Urinary bladder (tissue), 4 donors: Measurements from ENCODE around the gene BOC. TPM values are rescaled to one million over a fixed set of nuclear protein-coding genes. Genes with fewer than 3 reads are reported as not detected.

Experiments used
- DNase-seq: peaks from one replicate; pipeline ENCODE4 v3.0.0-alpha.2; 2015; ENCODE audit errors: extremely low spot score
- H3K27ac ChIP-seq: one replicate; pipeline ENCODE4 v1.5.1; 2013; ENCODE audit warnings: low read depth, mild to moderate bottlenecking, moderate library complexity
- H3K36me3 ChIP-seq: one replicate; pipeline ENCODE4 v1.6.1; 2013; ENCODE audit warnings: mild to moderate bottlenecking, moderate library complexity; ENCODE audit not compliant: insufficient read depth
- H3K4me1 ChIP-seq: one replicate; pipeline ENCODE4 v1.6.1; 2013; ENCODE audit warnings: mild to moderate bottlenecking, moderate library complexity; ENCODE audit not compliant: insufficient read depth
- H3K4me3 ChIP-seq: one replicate; pipeline ENCODE4 v1.5.1; 2013; ENCODE audit warnings: low read depth, low read length
- WGBS: extraction: QIAGEN DNeasy Blood & Tissue Kit; methylation state at CpG from one replicate; pipeline ENCODE4 v1.1.7; 2013; 5-methylcytosine and 5-hydroxymethylcytosine counted together
- polyA plus RNA-seq: library from polyadenylated mRNA; stranded (reverse); fragments of 200-250 nt; gene quantifications from one replicate; pipeline ENCODE4 v1.2.3, GENCODE V29; 2013
- total RNA-seq: library from RNA; depleted of rRNA; stranded (reverse); fragments of >200 nt; gene quantifications from one replicate; pipeline ENCODE4 v1.2.3, GENCODE V29; 2014
- donor health status: healthy with polysubstance abuse.
- donor health status: healthy.

BOC gene
- total and polyA plus RNA-seq, 2 donors = 53.0 to 73.3 TPM

GRCh38 chr3:113222451-113223086 is 11.2 kb downstream of the BOC start:
- Histone ChIP-seq H3K36me3 (no peaks in the 10 kb centered on the region), H3K4me3 (no peak overlapping the region), H3K27ac (no peak overlapping the region), H3K4me1 (no peaks in the 10 kb centered on the region)
- 65% methylated on average over 10 of the region's 10 CpGs for WGBS
- DNase-seq = no peak

DNA sequence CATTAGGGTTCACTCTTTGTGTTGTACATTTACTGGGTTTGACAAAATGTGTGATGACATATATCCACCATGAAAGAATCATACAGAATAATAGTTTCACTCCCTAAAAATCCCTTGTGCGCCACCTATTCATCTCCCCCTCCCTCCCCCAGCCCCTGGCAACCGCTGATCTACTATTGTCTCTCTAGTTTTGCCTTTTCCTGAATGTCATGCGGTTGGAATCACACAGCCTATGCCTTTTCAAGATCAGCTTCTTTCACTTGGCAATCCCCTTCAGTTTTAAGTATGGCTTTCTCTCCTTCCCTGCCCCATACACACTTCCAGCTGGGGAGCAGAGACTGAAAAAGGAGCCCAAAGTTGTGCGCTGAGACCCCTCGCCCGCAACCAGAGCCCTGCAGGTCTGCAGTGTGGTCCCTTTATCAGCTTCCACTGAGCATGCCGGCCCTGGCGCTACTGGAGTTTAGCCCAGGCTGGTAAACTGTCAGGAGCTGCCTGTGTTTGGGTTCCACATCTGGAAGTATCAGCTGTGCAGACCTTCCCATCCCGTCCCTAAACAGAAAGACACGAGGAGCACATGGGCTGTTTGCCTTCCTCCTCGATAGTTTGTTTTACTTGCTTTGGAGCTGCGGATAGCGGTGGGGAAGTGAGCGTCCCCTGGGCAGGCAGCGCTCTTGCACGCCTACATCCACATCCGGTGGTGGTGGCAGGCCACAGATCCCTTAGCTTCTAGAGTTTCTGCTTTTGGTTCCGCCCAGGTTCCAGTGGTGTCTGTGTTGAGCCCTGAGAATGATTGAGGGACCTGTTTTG is 12.3 kb downstream of the BOC start:
- H3K27ac ChIP-seq = no peak overlapping the region
- H3K4me1 ChIP-seq = no peaks in the 10 kb centered on the region
- no peaks in the 10 kb centered on the region for H3K36me3 ChIP-seq
- DNase-seq = no peak
- H3K4me3 ChIP-seq = no peak overlapping the region
- WGBS = 56% methylated on average over 18 of the region's 18 CpGs

DNA sequence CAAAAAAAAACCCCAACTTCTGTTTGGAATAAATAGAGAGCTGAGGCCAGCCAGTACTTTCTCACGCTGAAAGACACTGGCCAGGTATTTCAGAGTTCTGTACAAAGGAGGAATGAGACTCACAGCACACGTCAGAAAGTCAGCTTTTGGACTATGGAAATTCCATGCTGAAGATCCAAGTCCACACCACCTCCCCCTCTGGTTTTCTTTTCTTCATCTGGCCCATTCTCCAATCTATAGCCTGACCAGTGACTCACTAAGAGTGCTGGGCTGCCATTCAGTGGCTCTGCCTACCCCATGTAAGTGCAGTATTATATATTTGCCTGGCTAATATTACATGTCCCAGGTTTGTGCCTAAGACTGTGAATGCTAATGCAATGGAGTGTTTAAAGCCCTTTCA is 13.9 kb downstream of the BOC start:
- no peak for DNase-seq
- WGBS = 80% methylated on average over 2 of the region's 2 CpGs
- H3K27ac ChIP-seq = no peak overlapping the region
- no peaks in the 10 kb centered on the region for H3K36me3 ChIP-seq
- H3K4me3 ChIP-seq = no peak overlapping the region
- no peaks in the 10 kb centered on the region for H3K4me1 ChIP-seq

DNA sequence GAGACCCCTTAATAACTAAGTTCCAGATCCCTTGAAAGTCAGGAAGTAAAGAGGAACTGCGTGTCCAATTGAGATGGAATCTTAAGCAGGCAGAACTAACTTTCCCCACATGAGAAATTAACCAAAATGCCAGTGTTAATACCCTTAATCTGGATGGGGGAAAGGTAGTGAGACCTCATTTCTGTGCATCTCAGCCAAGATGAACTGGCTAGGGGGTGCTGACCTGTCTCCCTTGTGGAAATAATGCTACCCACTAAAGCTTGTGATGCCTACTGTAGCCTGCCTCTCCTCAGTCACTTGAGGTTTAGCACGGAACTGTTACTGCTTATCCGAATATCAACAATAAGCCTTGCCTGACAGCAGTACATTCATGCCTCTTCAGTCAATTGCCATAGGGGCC is 15.1 kb downstream of the BOC start:
- Histone ChIP-seq H3K4me1 (no peaks in the 10 kb centered on the region), H3K27ac (no peak overlapping the region)

GRCh38 chr3:113227146-113227545 is 15.8 kb downstream of the BOC start:
- 98% methylated on average over 1 of the region's 1 CpG for WGBS
- H3K27ac ChIP-seq = no peak overlapping the region
- H3K36me3 ChIP-seq = no peaks in the 10 kb centered on the region
- no peak overlapping the region for H3K4me3 ChIP-seq
- no peak for DNase-seq
- H3K4me1 ChIP-seq = no peaks in the 10 kb centered on the region

More for the DNA sequence above, 15.1 kb downstream of the BOC start:
- no peak for DNase-seq
- Histone ChIP-seq H3K4me3 (no peak overlapping the region), H3K36me3 (no peaks in the 10 kb centered on the region)
- 85% methylated on average over 3 of the region's 3 CpGs for WGBS

GRCh38 chr3:113228498-113229286 is 17.3 kb downstream of the BOC start:
- DNase-seq = no peak
- H3K27ac ChIP-seq = no peak overlapping the region
- WGBS = 33% methylated on average over 6 of the region's 6 CpGs

DNA sequence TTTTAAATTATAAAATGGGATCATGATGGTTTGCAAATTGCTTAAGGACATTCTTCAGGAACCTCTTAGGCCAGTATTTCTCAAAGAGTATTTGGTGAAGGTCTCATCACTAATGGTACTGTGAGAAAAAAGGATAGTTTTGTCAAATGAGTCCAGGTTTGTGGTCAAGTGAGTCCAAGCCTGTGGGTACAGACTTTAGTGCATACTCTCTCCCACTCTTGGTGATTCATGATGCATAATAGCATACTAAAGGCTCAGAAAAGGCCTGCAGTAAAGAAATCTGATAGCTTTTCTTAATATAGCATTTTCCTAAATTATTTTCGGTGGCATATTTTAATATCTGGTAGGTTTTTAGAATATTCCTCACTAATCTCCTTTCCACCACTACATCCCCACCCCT is 20.0 kb downstream of the BOC start:
- no peak overlapping the region for H3K27ac ChIP-seq
- no peak overlapping the region for H3K4me3 ChIP-seq
- no peak for DNase-seq
- no peaks in the 10 kb centered on the region for H3K4me1 ChIP-seq
- no peaks in the 10 kb centered on the region for H3K36me3 ChIP-seq
- WGBS = 89% methylated on average over 1 of the region's 1 CpG

More at GRCh38 chr3:113228498-113229286, 17.3 kb downstream of the BOC start:
- Histone ChIP-seq H3K4me3 (no peak overlapping the region), H3K4me1 (no peaks in the 10 kb centered on the region), H3K36me3 (no peaks in the 10 kb centered on the region)

DNA sequence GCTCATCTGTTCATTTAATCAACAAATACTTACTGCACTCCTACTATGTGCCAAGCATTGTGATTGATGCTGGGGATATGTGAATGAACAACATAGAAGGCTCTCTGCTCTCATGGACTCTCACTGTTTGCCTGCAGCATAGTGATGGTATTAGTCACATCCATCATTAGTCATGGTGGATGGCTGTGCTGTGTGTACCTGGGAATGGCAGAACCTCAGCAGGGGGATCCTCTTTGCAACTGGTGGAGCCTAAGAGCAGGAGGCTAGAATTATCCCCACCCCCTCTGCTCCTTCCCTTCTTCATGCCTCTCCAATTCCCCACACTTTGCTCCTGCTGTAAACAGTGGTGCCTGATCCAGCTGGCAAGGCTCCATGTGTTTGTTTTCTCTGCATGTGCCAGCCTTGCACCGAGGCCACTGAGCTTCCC is 20.5 kb downstream of the BOC start:
- H3K36me3 ChIP-seq = no peaks in the 10 kb centered on the region
- H3K4me3 ChIP-seq = no peak overlapping the region
- no peak overlapping the region for H3K27ac ChIP-seq
- 7% methylated on average over 1 of the region's 1 CpG for WGBS
- DNase-seq = no peak
- H3K4me1 ChIP-seq = no peaks in the 10 kb centered on the region

DNA sequence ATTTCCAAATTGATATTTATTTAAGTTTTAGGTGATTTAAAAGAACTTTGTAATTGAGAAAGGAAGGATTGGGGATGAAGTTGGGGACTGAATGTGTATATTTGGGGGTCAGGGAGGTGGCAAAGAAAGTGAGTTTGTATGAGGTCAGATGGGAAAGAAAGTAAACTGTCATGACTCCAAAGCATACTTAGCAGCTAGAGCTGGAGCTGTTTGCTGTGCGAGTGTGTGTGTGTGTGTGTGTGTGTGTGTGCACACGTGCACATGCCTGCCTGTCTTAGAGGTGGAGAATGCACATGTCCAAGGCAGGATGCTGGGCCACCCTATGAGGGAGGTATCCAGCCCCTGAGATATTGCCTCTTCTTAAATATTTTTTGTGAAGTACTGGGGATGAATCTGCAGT is 21.0 kb downstream of the BOC start:
- DNase-seq = no peak
- WGBS = 44% methylated on average over 2 of the region's 2 CpGs
- no peak overlapping the region for H3K27ac ChIP-seq
- no peak overlapping the region for H3K4me3 ChIP-seq
- H3K4me1 ChIP-seq = no peaks in the 10 kb centered on the region
- no peaks in the 10 kb centered on the region for H3K36me3 ChIP-seq

GRCh38 chr3:113233497-113233896 is 22.1 kb downstream of the BOC start:
- no peak overlapping the region for H3K27ac ChIP-seq
- no peaks in the 10 kb centered on the region for H3K4me1 ChIP-seq
- 91% methylated on average over 9 of the region's 9 CpGs for WGBS
- H3K36me3 ChIP-seq = no peaks in the 10 kb centered on the region
- no peak overlapping the region for H3K4me3 ChIP-seq
- no peak for DNase-seq

- DNase-seq = no peak
- Histone ChIP-seq H3K36me3 (no peaks in the 10 kb centered on the region), H3K4me3 (no peak overlapping the region), H3K27ac (no peak overlapping the region), H3K4me1 (no peaks in the 10 kb centered on the region)
- 77% methylated on average over 3 of the region's 3 CpGs for WGBS
Observed at GRCh38 chr3:113234028-113234427, 22.7 kb downstream of the BOC start.

DNA sequence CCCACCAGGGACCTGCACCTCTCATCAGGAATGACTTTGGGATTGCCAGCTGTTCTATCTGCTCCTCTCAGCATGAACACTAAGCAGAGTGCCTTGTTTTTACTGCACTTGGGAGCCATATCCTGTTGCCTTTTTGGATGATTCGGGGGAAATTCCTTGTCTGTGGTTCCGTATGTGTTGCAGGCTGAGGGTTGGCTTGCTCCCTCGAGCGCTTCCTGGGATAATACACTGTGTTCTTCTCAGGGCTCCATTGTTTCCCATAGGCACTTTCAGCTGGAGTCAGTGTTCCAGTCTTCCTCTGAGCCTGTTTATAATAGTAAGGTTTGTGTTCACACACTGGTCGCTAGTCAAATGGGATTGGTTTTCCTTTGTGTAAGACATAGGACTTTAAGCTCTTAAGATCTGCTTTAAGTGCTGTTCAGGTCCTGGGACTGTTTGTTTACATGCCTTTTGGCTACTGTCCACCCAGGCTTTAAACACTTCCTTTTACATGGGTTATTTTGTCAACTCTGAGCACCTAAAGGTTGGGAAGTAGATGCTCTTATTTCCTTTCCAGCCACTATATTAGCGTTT is 23.4 kb downstream of the BOC start:
- Histone ChIP-seq H3K36me3 (no peaks in the 10 kb centered on the region), H3K27ac (no peak overlapping the region), H3K4me1 (no peaks in the 10 kb centered on the region), H3K4me3 (no peak overlapping the region)
- no peak for DNase-seq
- 32% methylated on average over 6 of the region's 6 CpGs for WGBS

- no peak overlapping the region for H3K4me3 ChIP-seq
- H3K4me1 ChIP-seq = no peaks in the 10 kb centered on the region
- DNase-seq = no peak
- no peaks in the 10 kb centered on the region for H3K36me3 ChIP-seq
- 95% methylated on average over 2 of the region's 2 CpGs for WGBS
- no peak overlapping the region for H3K27ac ChIP-seq
Observed at GRCh38 chr3:113238503-113238902, 27.1 kb downstream of the BOC start.
